PC-3 (cell line): ENCODE results near the gene PHTF2. TPM values are rescaled to one million over a fixed set of nuclear protein-coding genes. Genes with fewer than 3 reads are reported as not detected.

Source experiments
- ATAC-seq: fragments of 200-7000 bp; cut with Tn5 transposase; 2 replicates; pipeline ENCODE4 v1.9.1; 2020; ENCODE audit warnings: mild to moderate bottlenecking, moderate library complexity
- BruUV-seq: library from RNA; stranded (reverse); fragments of 400-500 nt; replicated peaks from 2 replicates; lab custom pipeline; 2021; lab: Mats Ljungman, UMichigan
- CTCF ChIA-PET: fragments of 300-600 bp; sonication (Branson Sonifier 250); formaldehyde crosslinking; loops from one replicate; lab custom pipeline; 2022; ENCODE audit warnings: antibody characterized with exemption; lab: Charles Lee
- POLR2A ChIA-PET: fragments of 300-600 bp; sonication (Branson Sonifier 250); formaldehyde crosslinking; loops from one replicate; lab custom pipeline; 2022; ENCODE audit warnings: antibody characterized with exemption; ENCODE audit not compliant: unreplicated experiment; lab: Charles Lee
- DNase-seq: peaks from one replicate; pipeline ENCODE4 v3.0.0-alpha.2; 2015
- H2AFZ ChIP-seq: fragments of 300-600 bp; sonication (generic); 2 replicates; pipeline ENCODE4 v1.6.0; 2016; ENCODE audit warnings: antibody characterized with exemption, low read length
- H3F3A ChIP-seq: fragments of 300-600 bp; sonication (generic); one replicate; pipeline ENCODE4 v1.6.0; 2017; ENCODE audit warnings: antibody characterized with exemption, low read length, control low read depth, mild to moderate bottlenecking; ENCODE audit not compliant: unreplicated experiment
- H3K27ac ChIP-seq: fragments of 300-600 bp; sonication (generic); 2 replicates; pipeline ENCODE4 v1.5.1; 2016; ENCODE audit warnings: mild to moderate bottlenecking, low read length
- H3K27me3 ChIP-seq: fragments of 300-600 bp; sonication (generic); 2 replicates; pipeline ENCODE4 v1.6.1; 2016; ENCODE audit warnings: low read length, mixed read lengths
- H3K36me3 ChIP-seq: fragments of 300-600 bp; sonication (generic); 2 replicates; pipeline ENCODE4 v1.6.1; 2016; ENCODE audit warnings: low read depth, mixed run types, low read length, mixed read lengths
- H3K4me1 ChIP-seq: fragments of 300-600 bp; sonication (generic); 2 replicates; pipeline ENCODE4 v1.5.1; 2016; ENCODE audit warnings: low read length; ENCODE audit not compliant: insufficient read depth
- H3K4me2 ChIP-seq: fragments of 300-600 bp; sonication (generic); 2 replicates; pipeline ENCODE4 v1.6.0; 2016; ENCODE audit warnings: low read length
- H3K4me3 ChIP-seq: fragments of 300-600 bp; sonication (generic); 2 replicates; pipeline ENCODE4 v1.5.1; 2016; ENCODE audit warnings: mild to moderate bottlenecking, low read length, mixed read lengths
- H3K79me2 ChIP-seq: fragments of 300-600 bp; sonication (generic); 2 replicates; pipeline ENCODE4 v1.6.1; 2017; ENCODE audit warnings: low read length, mixed read lengths
- H3K9ac ChIP-seq: fragments of 300-600 bp; sonication (generic); 2 replicates; pipeline ENCODE4 v1.6.0; 2016; ENCODE audit warnings: mild to moderate bottlenecking, low read length
- H3K9me2 ChIP-seq: fragments of 300-600 bp; sonication (generic); replicated peaks from 2 replicates; pipeline ENCODE4 v1.6.1; 2016; ENCODE audit warnings: mixed run types, low read length, mixed read lengths
- H3K9me3 ChIP-seq: fragments of 300-600 bp; sonication (generic); 2 replicates; pipeline ENCODE4 v1.6.1; 2016; ENCODE audit warnings: low read length, mixed read lengths
- H4K20me1 ChIP-seq: fragments of 300-600 bp; sonication (generic); 2 replicates; pipeline ENCODE4 v1.6.1; 2016; ENCODE audit warnings: low read length, mixed read lengths
- EZH2 ChIP-seq: fragments of 300-600 bp; sonication (generic); IDR thresholded peaks from one replicate; pipeline ENCODE4 v1.6.1; 2017; ENCODE audit warnings: antibody characterized with exemption, mild to moderate bottlenecking, low read length; ENCODE audit not compliant: unreplicated experiment
- EZH2phosphoT487 ChIP-seq: fragments of 300-600 bp; sonication (generic); IDR thresholded peaks from 2 replicates; pipeline ENCODE4 v1.6.1; 2018; ENCODE audit warnings: mild to moderate bottlenecking, antibody characterized with exemption, low read length, borderline replicate concordance
- intact Hi-C: fragments of 100-400 bp; cut with micrococcal nuclease; formaldehyde crosslinking; loops from 2 replicates; pipeline ENCODE4 v1.9.0; 2023
- total RNA-seq: library from RNA; depleted of rRNA; stranded (reverse); fragments of >200 nt; gene quantifications from 2 replicates; pipeline ENCODE4 v1.2.3, GENCODE V29; 2014
- TF ChIP-seq, protein P1 (sequence below): fragments of 300-600 bp; sonication (generic); conservative IDR thresholded peaks from 2 replicates; pipeline ENCODE4 v1.5.1; 2017; ENCODE audit warnings: antibody characterized with exemption, low read depth, mild to moderate bottlenecking, low read length

The PHTF2 gene
- total RNA-seq, 1 experiment from 2014 or later = 20.4 TPM

DNA sequence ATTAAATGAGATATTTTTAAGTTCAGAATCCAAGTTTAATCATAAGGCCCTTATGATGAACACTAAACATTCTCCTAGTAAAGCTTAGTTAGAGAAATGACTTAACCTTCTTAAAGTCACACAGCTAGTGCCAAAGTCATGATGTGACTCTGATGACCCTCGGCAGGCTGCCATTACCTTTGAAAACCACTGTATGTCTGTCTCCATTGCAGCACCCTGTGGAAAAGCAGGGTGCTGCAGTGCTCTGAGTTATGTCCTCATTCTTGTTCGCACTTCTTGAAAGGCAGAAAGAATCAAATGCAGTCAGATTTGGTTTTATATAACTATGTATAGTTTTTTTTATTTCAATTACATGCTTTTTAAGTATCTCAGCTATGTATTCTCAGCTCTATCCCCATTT, 105.0 kb downstream of the PHTF2 start:
- ATAC-seq = peak; percentile 48
- POLR2A ChIA-PET = no interaction called here
- DNase-seq = peak; percentile 23

DNA sequence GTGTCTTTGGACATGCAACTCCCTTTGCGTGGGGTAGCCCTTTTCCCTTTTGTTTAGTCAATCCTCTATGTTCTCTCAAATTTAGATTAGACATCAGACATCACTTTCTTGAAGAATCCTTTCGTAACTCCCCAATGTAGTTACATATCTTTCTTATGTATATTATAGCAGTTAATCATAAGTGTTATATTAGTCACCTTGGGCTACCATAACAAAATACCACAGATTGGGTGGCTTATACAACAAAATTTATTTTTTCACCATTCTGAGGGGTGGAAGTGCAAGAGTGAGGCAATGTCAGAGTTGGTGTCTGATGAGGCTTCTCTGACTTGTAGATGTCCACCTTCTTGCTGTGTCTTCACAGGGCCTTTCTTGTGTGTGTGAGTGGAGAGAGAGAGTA, 105.7 kb downstream of the PHTF2 start:
- ChIA-PET CTCF (no interaction called here), POLR2A (no interaction called here)
- Histone ChIP-seq H3K79me2 (no peaks in the 10 kb centered on the region), H3F3A (no peaks in the 10 kb centered on the region), H3K27me3 (no peaks in the 10 kb centered on the region), H3K4me3 (no peak overlapping the region), H2AFZ (no peak overlapping the region), H3K27ac (no peak overlapping the region), H4K20me1 (no peaks in the 10 kb centered on the region), H3K9me2 (no peaks in the 10 kb centered on the region), H3K4me2 (no peak overlapping the region), H3K9me3 (no peaks in the 10 kb centered on the region), H3K9ac (no peak overlapping the region), H3K4me1 (no peaks in the 10 kb centered on the region), H3K36me3 (no peaks in the 10 kb centered on the region)
- intact Hi-C loops = no loop called here
- TF ChIP-seq EZH2 = no peak
- no peak for TF ChIP-seq EZH2phosphoT487
- TF ChIP-seq, protein P1, sequence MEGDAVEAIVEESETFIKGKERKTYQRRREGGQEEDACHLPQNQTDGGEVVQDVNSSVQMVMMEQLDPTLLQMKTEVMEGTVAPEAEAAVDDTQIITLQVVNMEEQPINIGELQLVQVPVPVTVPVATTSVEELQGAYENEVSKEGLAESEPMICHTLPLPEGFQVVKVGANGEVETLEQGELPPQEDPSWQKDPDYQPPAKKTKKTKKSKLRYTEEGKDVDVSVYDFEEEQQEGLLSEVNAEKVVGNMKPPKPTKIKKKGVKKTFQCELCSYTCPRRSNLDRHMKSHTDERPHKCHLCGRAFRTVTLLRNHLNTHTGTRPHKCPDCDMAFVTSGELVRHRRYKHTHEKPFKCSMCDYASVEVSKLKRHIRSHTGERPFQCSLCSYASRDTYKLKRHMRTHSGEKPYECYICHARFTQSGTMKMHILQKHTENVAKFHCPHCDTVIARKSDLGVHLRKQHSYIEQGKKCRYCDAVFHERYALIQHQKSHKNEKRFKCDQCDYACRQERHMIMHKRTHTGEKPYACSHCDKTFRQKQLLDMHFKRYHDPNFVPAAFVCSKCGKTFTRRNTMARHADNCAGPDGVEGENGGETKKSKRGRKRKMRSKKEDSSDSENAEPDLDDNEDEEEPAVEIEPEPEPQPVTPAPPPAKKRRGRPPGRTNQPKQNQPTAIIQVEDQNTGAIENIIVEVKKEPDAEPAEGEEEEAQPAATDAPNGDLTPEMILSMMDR = no peak
- BruUV-seq = no TSS peak
- ATAC-seq (no peak), DNase-seq (no peak)

More for the DNA sequence above, 105.0 kb downstream of the PHTF2 start:
- Histone ChIP-seq H3K4me1 (no peaks in the 10 kb centered on the region), H3K36me3 (no peaks in the 10 kb centered on the region), H3K27me3 (no peaks in the 10 kb centered on the region), H3K9me2 (no peaks in the 10 kb centered on the region), H3K79me2 (no peaks in the 10 kb centered on the region), H3F3A (no peaks in the 10 kb centered on the region), H4K20me1 (no peaks in the 10 kb centered on the region), H3K4me3 (no peak overlapping the region), H3K27ac (no peak overlapping the region), H2AFZ (no peak overlapping the region), H3K4me2 (no peak overlapping the region), H3K9me3 (no peaks in the 10 kb centered on the region), H3K9ac (no peak overlapping the region)
- TF ChIP-seq EZH2phosphoT487 = no peak
- TF ChIP-seq, protein P1 = peak; percentile 30; the same call in 1 of the 2 replicates
- CTCF ChIA-PET = interaction anchor here (0.6 kb wide), 1 partner anchor 1161 kb away, joined by 3 read pairs; no protein-coding TSS in a partner anchor
- intact Hi-C loops = no loop called here
- BruUV-seq = no TSS peak

DNA sequence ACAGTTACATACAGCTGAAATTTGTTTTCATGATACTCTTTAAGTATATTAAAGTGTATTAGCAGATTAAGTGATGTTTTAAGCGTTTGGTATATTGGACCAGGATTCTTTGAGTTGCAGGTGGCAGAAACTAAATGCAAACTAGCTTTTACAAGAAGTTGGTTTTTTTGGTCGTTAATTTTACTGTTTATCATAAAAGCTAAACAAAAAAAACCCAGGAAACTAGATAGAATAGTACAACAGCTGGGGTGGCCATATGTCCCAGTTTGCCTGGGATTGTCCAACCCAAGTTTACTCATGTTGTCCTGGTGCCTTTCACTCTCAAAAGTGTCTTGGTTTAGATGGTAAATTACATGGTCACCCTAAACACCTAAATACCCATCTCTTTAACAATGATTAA, 108.7 kb downstream of the PHTF2 start:
- H3F3A ChIP-seq = no peaks in the 10 kb centered on the region
- no peak overlapping the region for H3K9ac ChIP-seq
- no peaks in the 10 kb centered on the region for H3K79me2 ChIP-seq
- TF ChIP-seq EZH2 = no peak
- no peak for TF ChIP-seq EZH2phosphoT487
- TF ChIP-seq, protein P1 = no peak
- H3K9me3 ChIP-seq = no peaks in the 10 kb centered on the region
- H3K4me3 ChIP-seq = no peak overlapping the region
- H4K20me1 ChIP-seq = no peaks in the 10 kb centered on the region
- no peak overlapping the region for H3K4me2 ChIP-seq
- no peak overlapping the region for H2AFZ ChIP-seq
- CTCF ChIA-PET = interaction anchor here (0.6 kb wide), 1 partner anchor 256 kb away, joined by 4 read pairs; no protein-coding TSS in a partner anchor
- H3K4me1 ChIP-seq = no peaks in the 10 kb centered on the region
- H3K36me3 ChIP-seq = no peaks in the 10 kb centered on the region
- POLR2A ChIA-PET = no interaction called here
- DNase-seq = no peak
- no peak for ATAC-seq
- H3K27me3 ChIP-seq = no peaks in the 10 kb centered on the region
- no peak overlapping the region for H3K27ac ChIP-seq
- H3K9me2 ChIP-seq = no peaks in the 10 kb centered on the region
- intact Hi-C loops = no loop called here
- BruUV-seq = no TSS peak
